ENCODE data around the gene MUS81. TPM values are rescaled to one million over a fixed set of nuclear protein-coding genes. Genes with fewer than 3 reads are reported as not detected.

MUS81 gene
- total and polyA plus RNA-seq, 2 experiments from 2014 or later: 23.8 to 47.0 TPM

DNA sequence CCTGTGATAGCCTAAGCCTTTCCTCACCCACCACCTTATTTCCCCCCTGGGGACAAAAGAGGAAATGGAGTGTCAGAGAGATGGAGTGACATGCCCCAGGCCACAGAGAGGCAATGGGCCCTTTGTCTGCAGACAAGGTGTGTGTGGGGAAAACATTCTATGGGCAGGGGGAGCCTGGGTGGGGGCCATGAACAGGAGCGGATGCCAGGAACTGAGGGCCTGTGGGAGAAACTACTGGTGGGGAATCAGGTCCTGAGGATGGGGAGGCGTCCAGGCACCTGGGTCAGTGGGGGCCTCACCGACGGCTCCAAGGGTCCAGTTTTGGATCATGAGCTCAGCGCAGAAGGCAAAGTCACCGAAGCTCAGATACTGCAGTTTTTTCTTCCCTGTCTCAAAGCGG is 25.0 kb downstream of the MUS81 start:
- H3K36me3 ChIP-seq (replicated peaks; ENCODE audit: insufficient read depth, low read depth): no peaks in the 10 kb centered on the region

GRCh38 chr11:65885808-65886536 is 25.7 kb downstream of the MUS81 start:
- TF ChIP-seq EZH2phosphoT487 (IDR thresholded peaks at IDR 0.05; ENCODE audit: low read depth, severe bottlenecking, unreplicated experiment) (no peak), CTCF (IDR thresholded peaks at IDR 0.05; ENCODE audit: poor library complexity) (no peak), EZH2 (IDR thresholded peaks at IDR 0.05; ENCODE audit: borderline replicate concordance) (no peak)
- no peaks in the 10 kb centered on the region for H3K36me3 ChIP-seq (replicated peaks; ENCODE audit: insufficient read depth, low read depth)

More for the DNA sequence above, 25.0 kb downstream of the MUS81 start:
- DNase-seq (ENCODE audit: low spot score): no peak
- Histone ChIP-seq H3K27ac (no peak overlapping the region), H3K27me3 (no peaks in the 10 kb centered on the region), H3K4me2 (no peak overlapping the region), H3K79me2 (peaks cover 24% of the 10 kb centered on the region), H3K4me3 (no peak overlapping the region), H4K20me1 (ENCODE audit: insufficient read depth, poor library complexity, severe bottlenecking) (no peaks in the 10 kb centered on the region), H3K9me3 (ENCODE audit: low read depth) (no peaks in the 10 kb centered on the region), H3K9me2 (replicated peaks; ENCODE audit: insufficient read depth) (no peaks in the 10 kb centered on the region), H3K4me1 (ENCODE audit: insufficient read depth) (peaks cover 27% of the 10 kb centered on the region), H2AFZ (no peak overlapping the region)
- WGBS (ENCODE audit: low lambda C conversion rate, missing lambda C conversion rate): 93% methylated on average over 7 of the region's 7 CpGs
- TF ChIP-seq EZH2phosphoT487 (IDR thresholded peaks at IDR 0.05; ENCODE audit: low read depth, severe bottlenecking, unreplicated experiment) (no peak), EZH2 (IDR thresholded peaks at IDR 0.05; ENCODE audit: borderline replicate concordance) (no peak), CTCF (IDR thresholded peaks at IDR 0.05; ENCODE audit: poor library complexity) (no peak)

GRCh38 chr11:65886826-65887722 is 26.8 kb downstream of the MUS81 start:
- Histone ChIP-seq H3K4me3 (peak overlapping the region; percentile 86), H3K4me1 (ENCODE audit: insufficient read depth) (peaks cover 42% of the 10 kb centered on the region), H3K36me3 (replicated peaks; ENCODE audit: insufficient read depth, low read depth) (no peaks in the 10 kb centered on the region), H3K27me3 (no peaks in the 10 kb centered on the region), H3K4me2 (peak overlapping the region; percentile 98), H3K9me3 (ENCODE audit: low read depth) (no peaks in the 10 kb centered on the region), H3K79me2 (peaks cover 29% of the 10 kb centered on the region), H4K20me1 (ENCODE audit: insufficient read depth, poor library complexity, severe bottlenecking) (no peaks in the 10 kb centered on the region), H3K27ac (peak overlapping the region; percentile 92), H2AFZ (no peak overlapping the region), H3K9me2 (replicated peaks; ENCODE audit: insufficient read depth) (no peaks in the 10 kb centered on the region)
- TF ChIP-seq CTCF (IDR thresholded peaks at IDR 0.05; ENCODE audit: poor library complexity) (no peak), EZH2phosphoT487 (IDR thresholded peaks at IDR 0.05; ENCODE audit: low read depth, severe bottlenecking, unreplicated experiment) (no peak), EZH2 (IDR thresholded peaks at IDR 0.05; ENCODE audit: borderline replicate concordance) (no peak)
- 84% methylated on average over 13 of the region's 14 CpGs for WGBS (ENCODE audit: low lambda C conversion rate, missing lambda C conversion rate)
- DNase-seq (ENCODE audit: low spot score): no peak

More at GRCh38 chr11:65885808-65886536, 25.7 kb downstream of the MUS81 start:
- Histone ChIP-seq H3K4me2 (peak overlapping the region; percentile 98), H3K9me2 (replicated peaks; ENCODE audit: insufficient read depth) (no peaks in the 10 kb centered on the region), H3K4me1 (ENCODE audit: insufficient read depth) (peaks cover 31% of the 10 kb centered on the region), H2AFZ (no peak overlapping the region), H3K27me3 (no peaks in the 10 kb centered on the region), H4K20me1 (ENCODE audit: insufficient read depth, poor library complexity, severe bottlenecking) (no peaks in the 10 kb centered on the region), H3K9me3 (ENCODE audit: low read depth) (no peaks in the 10 kb centered on the region), H3K4me3 (no peak overlapping the region), H3K27ac (peak overlapping the region; percentile 92), H3K79me2 (peaks cover 24% of the 10 kb centered on the region)
- DNase-seq (ENCODE audit: low spot score): no peak
- 89% methylated on average over 12 of the region's 12 CpGs for WGBS (ENCODE audit: low lambda C conversion rate, missing lambda C conversion rate)
